Osteoblast (primary cell): ENCODE measurements around the gene TPD52L2. TPM values are rescaled to one million over a fixed set of nuclear protein-coding genes. Genes with fewer than 3 reads are reported as not detected.

Experiments used
- DNase-seq: peaks from one replicate; pipeline ENCODE4 v3.0.0; 2011; ENCODE audit warnings: low spot score, mixed read lengths; ENCODE audit not compliant: insufficient read length; ENCODE audit errors: missing footprints
- H2AFZ ChIP-seq: 2 replicates; pipeline ENCODE4 v1.6.0; 2011; ENCODE audit warnings: mild to moderate bottlenecking, low read length
- H3K27ac ChIP-seq: 2 replicates; pipeline ENCODE4 v1.5.1; 2011; ENCODE audit warnings: mild to moderate bottlenecking, low read depth, low read length, moderate library complexity
- H3K27me3 ChIP-seq: 2 replicates; pipeline ENCODE4 v1.6.0; 2012; ENCODE audit warnings: mild to moderate bottlenecking, control low read depth, inconsistent platforms, low read length, moderate library complexity; ENCODE audit not compliant: insufficient read depth
- H3K36me3 ChIP-seq: 2 replicates; pipeline ENCODE4 v1.5.1; 2011; ENCODE audit warnings: mild to moderate bottlenecking, low read length, control low read depth, moderate library complexity; ENCODE audit not compliant: insufficient read depth
- H3K4me1 ChIP-seq: 2 replicates; pipeline ENCODE4 v1.5.1; 2011; ENCODE audit warnings: mild to moderate bottlenecking, low read length, control low read depth, moderate library complexity; ENCODE audit not compliant: insufficient read depth
- H3K4me2 ChIP-seq: 2 replicates; pipeline ENCODE4 v1.6.0; 2011; ENCODE audit warnings: mild to moderate bottlenecking, low read length; ENCODE audit not compliant: insufficient read depth
- H3K4me3 ChIP-seq: fragments of 200-600 bp; sonication (generic); 3 replicates; pipeline ENCODE4 v1.5.1; 2012; ENCODE audit warnings: mild to moderate bottlenecking, low read length, inconsistent platforms; ENCODE audit not compliant: insufficient read depth
- H3K79me2 ChIP-seq: 2 replicates; pipeline ENCODE4 v1.6.0; 2012; ENCODE audit warnings: mild to moderate bottlenecking, low read length, control low read depth, inconsistent platforms; ENCODE audit not compliant: insufficient read depth
- H3K9me3 ChIP-seq: 2 replicates; pipeline ENCODE4 v1.5.1; 2011; ENCODE audit warnings: low read depth, low read length, control low read depth
- H4K20me1 ChIP-seq: 2 replicates; pipeline ENCODE4 v1.6.0; 2012; ENCODE audit warnings: mild to moderate bottlenecking, low read length, control low read depth; ENCODE audit not compliant: insufficient read depth
- total RNA-seq: library from RNA; depleted of rRNA; stranded (reverse); fragments of >200 nt; gene quantifications from 2 replicates; pipeline ENCODE4 v1.2.3, GENCODE V29; 2012
- TF ChIP-seq, protein P1 (sequence below): IDR thresholded peaks from 2 replicates; pipeline ENCODE4 v1.5.1; 2011; ENCODE audit warnings: mild to moderate bottlenecking, low read depth, low read length, moderate library complexity; ENCODE audit errors: extremely low read depth

The TPD52L2 gene
- total RNA-seq, 1 donor, result 115 TPM

DNA sequence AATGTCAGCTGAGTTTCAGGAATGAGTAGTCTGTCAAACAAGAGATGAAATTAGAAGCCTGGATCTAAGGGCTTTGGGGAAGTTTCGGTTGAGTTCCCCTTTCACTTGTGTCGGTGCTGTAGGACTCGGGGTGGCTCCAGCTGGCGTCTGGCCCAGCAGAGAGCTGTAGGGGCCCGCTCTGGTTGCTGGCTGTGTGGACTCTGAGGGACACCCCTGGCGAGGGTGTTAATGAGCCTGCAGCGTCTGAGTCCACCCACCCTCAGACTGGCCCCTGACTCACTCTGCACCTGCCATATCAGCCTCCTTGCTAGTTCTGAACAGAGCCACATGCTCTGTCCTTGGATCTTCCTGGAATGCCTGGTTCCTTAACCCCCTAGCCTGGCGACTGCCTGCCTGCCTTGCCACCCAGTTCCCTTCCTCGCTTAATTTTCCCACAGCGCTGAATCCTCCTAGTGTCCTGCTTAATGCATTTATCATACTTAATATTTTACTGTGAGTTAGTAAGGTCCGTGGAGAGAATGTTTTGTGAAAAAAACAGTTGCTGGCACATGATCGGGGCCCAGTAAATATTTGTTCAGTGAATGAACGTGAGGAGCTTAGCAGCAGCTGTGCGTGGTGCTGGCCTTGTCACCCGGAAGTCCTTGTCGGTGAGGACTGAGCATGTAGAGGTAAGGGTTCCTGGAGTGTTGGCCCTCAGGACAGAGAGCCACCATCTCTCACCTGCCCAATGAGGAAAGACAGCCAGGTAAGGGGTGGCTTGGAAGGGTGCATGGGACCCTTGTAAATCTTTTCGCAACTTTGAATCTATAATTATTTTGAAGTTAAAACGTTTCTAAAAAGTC, 31.4 kb downstream of the TPD52L2 start:
- H3K4me1 ChIP-seq, result peaks cover 15% of the 10 kb centered on the region
- peaks cover 55% of the 10 kb centered on the region for H4K20me1 ChIP-seq
- peak; percentile 87 for DNase-seq

DNA sequence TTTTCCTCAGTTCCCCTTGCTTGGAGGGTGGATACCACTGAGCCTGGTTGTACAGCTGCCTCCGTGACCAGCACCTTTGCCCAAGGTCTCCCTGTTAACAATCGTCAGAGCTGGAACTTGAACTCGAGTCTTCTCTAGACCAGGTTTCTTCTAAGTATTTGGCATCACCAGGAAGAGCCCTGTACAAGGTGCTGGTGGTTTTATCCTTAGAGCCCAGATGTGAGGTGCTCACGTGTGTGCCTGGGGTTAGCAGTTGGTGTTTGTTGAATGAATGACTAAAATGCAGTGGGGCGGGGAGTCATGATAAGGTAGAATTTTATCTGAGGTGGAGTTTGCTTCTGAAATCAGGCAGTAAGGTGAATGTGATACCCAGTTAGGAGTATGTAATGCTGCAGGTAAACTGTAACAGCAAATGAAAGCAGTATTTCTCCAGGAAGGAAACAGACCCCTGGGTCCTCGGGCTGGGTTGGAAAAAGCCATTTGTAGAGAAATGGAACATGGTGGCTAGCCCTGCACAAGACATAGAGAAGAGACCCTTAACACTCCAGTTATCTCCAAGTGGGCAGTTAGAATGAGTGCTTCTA, 33.0 kb downstream of the TPD52L2 start:
- DNase-seq, result peak; percentile 6
- no peaks in the 10 kb centered on the region for H3K9me3 ChIP-seq
- no peak overlapping the region for H2AFZ ChIP-seq
- peaks cover 60% of the 10 kb centered on the region for H4K20me1 ChIP-seq
- no peaks in the 10 kb centered on the region for H3K27me3 ChIP-seq
- TF ChIP-seq, protein P1, sequence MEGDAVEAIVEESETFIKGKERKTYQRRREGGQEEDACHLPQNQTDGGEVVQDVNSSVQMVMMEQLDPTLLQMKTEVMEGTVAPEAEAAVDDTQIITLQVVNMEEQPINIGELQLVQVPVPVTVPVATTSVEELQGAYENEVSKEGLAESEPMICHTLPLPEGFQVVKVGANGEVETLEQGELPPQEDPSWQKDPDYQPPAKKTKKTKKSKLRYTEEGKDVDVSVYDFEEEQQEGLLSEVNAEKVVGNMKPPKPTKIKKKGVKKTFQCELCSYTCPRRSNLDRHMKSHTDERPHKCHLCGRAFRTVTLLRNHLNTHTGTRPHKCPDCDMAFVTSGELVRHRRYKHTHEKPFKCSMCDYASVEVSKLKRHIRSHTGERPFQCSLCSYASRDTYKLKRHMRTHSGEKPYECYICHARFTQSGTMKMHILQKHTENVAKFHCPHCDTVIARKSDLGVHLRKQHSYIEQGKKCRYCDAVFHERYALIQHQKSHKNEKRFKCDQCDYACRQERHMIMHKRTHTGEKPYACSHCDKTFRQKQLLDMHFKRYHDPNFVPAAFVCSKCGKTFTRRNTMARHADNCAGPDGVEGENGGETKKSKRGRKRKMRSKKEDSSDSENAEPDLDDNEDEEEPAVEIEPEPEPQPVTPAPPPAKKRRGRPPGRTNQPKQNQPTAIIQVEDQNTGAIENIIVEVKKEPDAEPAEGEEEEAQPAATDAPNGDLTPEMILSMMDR, result no peak
- peaks cover 73% of the 10 kb centered on the region for H3K79me2 ChIP-seq
- no peak overlapping the region for H3K4me3 ChIP-seq
- H3K4me2 ChIP-seq, result no peak overlapping the region
- H3K4me1 ChIP-seq, result peaks cover 15% of the 10 kb centered on the region
- H3K36me3 ChIP-seq, result peaks cover 8% of the 10 kb centered on the region
- peak overlapping the region; percentile 3 for H3K27ac ChIP-seq

More for the DNA sequence above, 31.4 kb downstream of the TPD52L2 start:
- H3K27ac ChIP-seq, result peak overlapping the region; percentile 62
- H3K79me2 ChIP-seq, result peaks cover 60% of the 10 kb centered on the region
- peaks cover 20% of the 10 kb centered on the region for H3K36me3 ChIP-seq
- TF ChIP-seq, protein P1, result no peak
- H3K9me3 ChIP-seq, result no peaks in the 10 kb centered on the region
- peak overlapping the region; percentile 92 for H3K4me2 ChIP-seq
- H3K27me3 ChIP-seq, result no peaks in the 10 kb centered on the region
- H3K4me3 ChIP-seq, result peak overlapping the region; percentile 71
- no peak overlapping the region for H2AFZ ChIP-seq

DNA sequence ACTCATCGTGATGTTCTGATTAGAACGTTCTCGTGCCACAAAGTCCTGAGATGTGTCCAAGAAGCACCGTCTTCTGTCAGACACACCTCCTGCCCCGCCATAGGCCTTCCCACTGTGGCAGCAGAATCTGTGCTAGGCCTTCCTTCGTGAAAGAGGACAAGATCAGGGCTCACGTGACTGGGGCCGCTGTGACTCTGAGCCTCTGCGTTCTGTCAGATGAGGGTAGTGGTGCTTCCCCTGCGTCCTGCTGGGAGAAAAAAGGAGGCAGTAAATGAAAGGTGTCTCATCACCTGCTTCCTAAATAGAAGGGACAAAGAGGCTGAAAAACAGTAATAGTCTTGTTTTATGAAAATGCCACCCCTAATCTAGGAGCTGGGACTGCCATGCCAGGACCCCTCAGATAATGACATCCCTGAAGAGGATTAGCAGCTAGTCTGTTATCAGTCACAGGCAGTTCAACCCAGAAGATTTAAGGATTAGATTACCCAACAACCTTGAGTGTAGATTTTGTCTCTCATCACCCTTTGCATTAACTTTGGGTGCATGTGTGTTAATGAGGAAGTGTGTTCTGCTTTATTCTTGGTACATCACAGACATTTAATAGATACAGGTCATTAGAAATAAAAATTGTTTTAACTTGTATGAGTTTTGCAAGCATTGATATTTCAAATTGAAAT, 34.0 kb downstream of the TPD52L2 start:
- Histone ChIP-seq H3K79me2 (peaks cover 83% of the 10 kb centered on the region), H3K4me2 (no peak overlapping the region), H3K4me3 (no peak overlapping the region), H3K9me3 (no peaks in the 10 kb centered on the region), H4K20me1 (peaks cover 70% of the 10 kb centered on the region), H2AFZ (no peak overlapping the region), H3K27me3 (no peaks in the 10 kb centered on the region), H3K4me1 (peaks cover 14% of the 10 kb centered on the region), H3K27ac (no peak overlapping the region), H3K36me3 (peaks cover 8% of the 10 kb centered on the region)
- peak; percentile 38 for DNase-seq
- TF ChIP-seq, protein P1, result no peak

DNA sequence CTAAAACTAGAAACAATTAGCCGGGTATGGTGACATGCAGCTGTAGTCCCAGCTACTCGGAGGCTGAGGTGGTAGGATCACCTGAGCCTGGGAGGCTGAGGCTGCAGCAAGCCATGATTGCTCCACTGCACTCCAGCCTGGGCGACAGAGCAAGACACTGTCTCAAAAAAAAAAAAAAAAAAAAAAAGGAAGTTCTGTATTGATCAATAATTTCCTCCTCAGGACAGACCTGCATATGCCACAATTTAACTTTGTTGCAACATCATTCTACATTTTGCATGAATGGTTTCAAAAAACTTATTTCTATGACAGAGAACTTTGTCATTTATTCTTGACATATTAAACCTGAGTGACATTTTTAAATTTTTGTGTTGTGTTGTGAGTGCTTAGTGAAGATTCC, 35.3 kb downstream of the TPD52L2 start:
- Histone ChIP-seq H2AFZ (no peak overlapping the region), H3K79me2 (peaks cover 97% of the 10 kb centered on the region), H3K4me3 (no peak overlapping the region), H4K20me1 (peaks cover 80% of the 10 kb centered on the region), H3K27me3 (no peaks in the 10 kb centered on the region), H3K4me2 (no peak overlapping the region), H3K36me3 (peaks cover 17% of the 10 kb centered on the region), H3K4me1 (peaks cover 10% of the 10 kb centered on the region), H3K27ac (no peak overlapping the region), H3K9me3 (no peaks in the 10 kb centered on the region)
- DNase-seq, result peak; percentile 67
- TF ChIP-seq, protein P1, result no peak
